Testis (tissue), 3 donors: ENCODE results near the gene DAB2IP. TPM values are rescaled to one million over a fixed set of nuclear protein-coding genes. Genes with fewer than 3 reads are reported as not detected.

Source experiments
- DNase-seq: peaks from one replicate; pipeline ENCODE4 v3.0.0-alpha.2; 2019
- H3K27ac ChIP-seq, 2 donors: fragments of 200-600 bp; sonication (generic); one replicate each; pipeline ENCODE4 v1.5.1; 2019
- H3K27me3 ChIP-seq: fragments of 200-600 bp; sonication (generic); one replicate; pipeline ENCODE4 v1.5.1; 2019
- H3K36me3 ChIP-seq: fragments of 200-600 bp; sonication (generic); one replicate; pipeline ENCODE4 v1.5.1; 2017; ENCODE audit warnings: low read depth; ENCODE audit errors: missing control alignments
- H3K4me1 ChIP-seq: fragments of 200-600 bp; sonication (generic); one replicate; pipeline ENCODE4 v1.5.1; 2019
- H3K4me3 ChIP-seq, 2 donors: fragments of 200-600 bp; sonication (generic); one replicate each; pipeline ENCODE4 v1.5.1; 2017 to 2019
- H3K9me3 ChIP-seq: fragments of 200-600 bp; sonication (generic); one replicate; pipeline ENCODE4 v1.5.1; 2017
- POLR2A ChIP-seq: fragments of 450-650 bp; IDR thresholded peaks from one replicate; pipeline ENCODE4 v1.6.1; 2017; ENCODE audit warnings: antibody characterized with exemption, mild to moderate bottlenecking, moderate library complexity
- WGBS, 2 donors: methylation state at CpG; one replicate each; pipeline ENCODE4 v1.1.5; 2018; 5-methylcytosine and 5-hydroxymethylcytosine counted together
- intact Hi-C: fragments of 100-400 bp; cut with DNase I; formaldehyde crosslinking; loops from one replicate; pipeline ENCODE4 v1.15.1; 2023; ENCODE audit warnings: low total_unique reads
- polyA plus RNA-seq: library from polyadenylated mRNA; stranded (reverse); fragments of 350-450 nt; fragmentation: Illumina TruSeq; extraction: RNeasy Lipid Tissue Mini Kit (QIAGEN cat#74804); gene quantifications from one replicate; pipeline ENCODE4 v1.2.3, GENCODE V29; 2014; ENCODE audit warnings: low read depth, low replicate concordance; ENCODE audit not compliant: insufficient read depth
- total RNA-seq, 2 donors: library from RNA; depleted of rRNA; stranded (reverse); fragments of >200 nt; gene quantifications; one replicate each; pipeline ENCODE4 v1.2.3, GENCODE V29; 2016
- TF ChIP-seq, protein P1 (sequence below), 3 experiments: fragments of 450-650 bp in 2 of 3; fragments of 200-600 bp in 1 of 3; sonication (generic) in 1 of 3; IDR thresholded peaks; one replicate each; pipeline ENCODE4 v1.5.1; 2016 to 2019; ENCODE audit warnings: antibody characterized with exemption in 3 of 3, mild to moderate bottlenecking in 2 of 3, moderate library complexity in 1 of 3

The DAB2IP gene
- total and polyA plus RNA-seq, 3 donors from 2014 or later, result 57.7 to 136 (median 102) TPM

DNA sequence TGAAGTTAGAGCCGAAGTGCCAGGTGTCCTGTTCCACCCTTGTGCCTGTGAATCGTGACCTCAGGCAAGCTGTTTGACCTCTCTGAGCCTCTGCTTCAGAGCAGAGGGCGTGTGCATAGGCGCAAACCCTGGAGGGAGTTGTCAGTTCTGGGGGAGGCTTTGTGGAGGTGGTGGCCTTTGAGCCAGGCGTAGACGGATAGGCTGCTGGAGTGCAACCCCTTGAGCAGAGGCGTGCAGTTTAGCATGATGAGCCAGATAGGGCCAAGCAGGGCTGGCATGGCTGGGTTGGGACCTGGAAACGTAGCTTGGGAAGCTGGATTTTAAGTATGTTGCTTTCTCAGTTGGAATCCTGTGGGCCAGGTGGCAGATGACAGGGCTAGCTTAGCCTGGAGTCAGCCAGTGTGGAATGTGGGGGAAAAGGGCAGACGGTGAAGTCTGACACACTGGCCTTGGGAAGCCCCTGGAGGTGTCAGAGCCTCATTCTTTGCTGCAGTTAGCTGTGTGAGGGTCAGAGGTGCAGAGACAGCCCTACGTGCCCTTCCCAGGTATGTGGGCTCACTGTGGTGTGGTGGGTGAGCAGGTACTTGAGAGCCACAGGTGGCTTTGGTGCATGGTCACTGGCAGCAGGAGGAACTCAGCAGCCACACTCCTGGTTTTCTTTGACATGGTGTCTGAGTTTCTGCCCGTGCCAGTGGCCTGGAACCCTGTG lies 93.4 kb downstream of the DAB2IP start:
- H3K36me3 ChIP-seq, result no peaks in the 10 kb centered on the region
- peak overlapping the region in 1 of 2 donors; percentile 68 for H3K4me3 ChIP-seq
- WGBS, 2 donors, result 44 to 60% methylated on average over 8 to 11 of the region's 11 CpGs
- DNase-seq, result peak; percentile 83
- H3K27me3 ChIP-seq, result no peaks in the 10 kb centered on the region
- TF ChIP-seq POLR2A, result no peak
- TF ChIP-seq, protein P1, sequence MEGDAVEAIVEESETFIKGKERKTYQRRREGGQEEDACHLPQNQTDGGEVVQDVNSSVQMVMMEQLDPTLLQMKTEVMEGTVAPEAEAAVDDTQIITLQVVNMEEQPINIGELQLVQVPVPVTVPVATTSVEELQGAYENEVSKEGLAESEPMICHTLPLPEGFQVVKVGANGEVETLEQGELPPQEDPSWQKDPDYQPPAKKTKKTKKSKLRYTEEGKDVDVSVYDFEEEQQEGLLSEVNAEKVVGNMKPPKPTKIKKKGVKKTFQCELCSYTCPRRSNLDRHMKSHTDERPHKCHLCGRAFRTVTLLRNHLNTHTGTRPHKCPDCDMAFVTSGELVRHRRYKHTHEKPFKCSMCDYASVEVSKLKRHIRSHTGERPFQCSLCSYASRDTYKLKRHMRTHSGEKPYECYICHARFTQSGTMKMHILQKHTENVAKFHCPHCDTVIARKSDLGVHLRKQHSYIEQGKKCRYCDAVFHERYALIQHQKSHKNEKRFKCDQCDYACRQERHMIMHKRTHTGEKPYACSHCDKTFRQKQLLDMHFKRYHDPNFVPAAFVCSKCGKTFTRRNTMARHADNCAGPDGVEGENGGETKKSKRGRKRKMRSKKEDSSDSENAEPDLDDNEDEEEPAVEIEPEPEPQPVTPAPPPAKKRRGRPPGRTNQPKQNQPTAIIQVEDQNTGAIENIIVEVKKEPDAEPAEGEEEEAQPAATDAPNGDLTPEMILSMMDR (IDR thresholded peaks at IDR 0.05), result no peak
- no peaks in the 10 kb centered on the region for H3K9me3 ChIP-seq
- H3K27ac ChIP-seq, result peak overlapping the region; percentile 89 to 95
- intact Hi-C loops, result no loop called here
- H3K4me1 ChIP-seq, result peaks cover 73% of the 10 kb centered on the region

DNA sequence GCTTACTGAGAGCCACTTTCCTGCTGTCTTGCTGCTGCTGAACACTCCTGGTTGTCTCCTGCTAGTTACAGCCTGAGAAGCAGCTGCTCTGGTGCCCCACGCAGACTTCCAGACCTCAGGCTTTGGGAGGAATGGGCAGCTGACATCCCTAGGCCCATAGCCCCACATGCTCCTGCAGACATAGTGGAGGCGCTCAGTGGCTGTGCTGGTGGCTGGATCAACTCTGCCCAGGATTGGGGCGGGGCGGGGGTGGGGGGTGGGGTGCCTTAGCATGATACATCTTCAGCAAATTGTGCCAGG lies 93.9 kb downstream of the DAB2IP start:
- 91 to 100% methylated on average over 1 to 4 of the region's 4 CpGs for WGBS, 2 donors
- intact Hi-C loops, result no loop called here
- H3K4me3 ChIP-seq, result no peak overlapping the region

DNA sequence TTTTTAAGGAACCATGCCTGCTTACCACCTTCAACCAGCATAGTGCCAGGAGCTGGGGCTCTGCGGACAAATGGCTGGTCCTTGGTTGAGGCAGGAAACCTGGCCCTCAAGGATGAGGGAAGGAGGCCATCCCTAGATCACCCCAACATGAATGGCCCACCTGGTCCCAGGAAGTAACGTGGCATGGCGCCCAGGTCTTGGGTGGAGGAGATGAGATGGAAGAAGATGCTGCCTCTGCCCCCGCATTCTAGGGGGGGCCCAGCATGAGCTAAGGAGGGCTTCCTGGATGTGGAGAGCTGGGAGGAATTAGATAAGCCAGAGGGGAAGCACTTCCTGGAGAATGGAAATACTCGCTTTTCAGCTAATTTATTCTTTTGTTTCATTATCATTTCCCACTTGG lies 95.0 kb downstream of the DAB2IP start:
- 81 to 92% methylated on average over 5 of the region's 5 CpGs for WGBS, 2 donors
- Histone ChIP-seq H3K27ac (peak overlapping the region; percentile 89 to 95), H3K4me3 (no peak overlapping the region), H3K27me3 (no peaks in the 10 kb centered on the region), H3K4me1 (peaks cover 81% of the 10 kb centered on the region), H3K36me3 (no peaks in the 10 kb centered on the region), H3K9me3 (no peaks in the 10 kb centered on the region)
- DNase-seq, result no peak
- TF ChIP-seq POLR2A, result no peak
- TF ChIP-seq, protein P1 (IDR thresholded peaks at IDR 0.05), result no peak
- intact Hi-C loops, result no loop called here

More for the DNA sequence above, 93.9 kb downstream of the DAB2IP start:
- no peaks in the 10 kb centered on the region for H3K9me3 ChIP-seq
- no peaks in the 10 kb centered on the region for H3K36me3 ChIP-seq
- no peak for TF ChIP-seq POLR2A
- TF ChIP-seq, protein P1 (IDR thresholded peaks at IDR 0.05), result no peak
- H3K27ac ChIP-seq, result peak overlapping the region; percentile 89 to 95
- H3K27me3 ChIP-seq, result no peaks in the 10 kb centered on the region
- peaks cover 73% of the 10 kb centered on the region for H3K4me1 ChIP-seq
- DNase-seq, result no peak

DNA sequence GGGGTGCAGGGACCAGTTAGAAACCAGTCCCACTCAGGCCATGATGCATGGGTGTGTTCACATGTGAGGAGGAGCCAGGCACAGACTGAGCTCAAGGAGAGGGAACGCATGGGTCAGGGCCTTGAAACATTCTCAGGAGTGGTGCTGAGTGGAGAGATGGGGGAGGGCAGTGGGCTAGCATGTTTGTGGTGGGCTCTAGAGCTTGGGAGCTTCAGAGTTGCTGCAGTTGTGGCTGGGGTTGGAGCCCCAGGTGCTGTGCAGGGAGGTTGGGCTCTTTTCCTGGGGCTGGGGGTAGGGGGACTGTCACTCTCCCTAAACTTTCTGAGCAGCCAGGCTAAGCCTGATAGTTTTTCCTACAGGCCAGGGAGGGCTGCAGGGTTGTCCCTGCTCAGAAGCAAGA lies 95.4 kb downstream of the DAB2IP start:
- intact Hi-C loops, result no loop called here
- no peaks in the 10 kb centered on the region for H3K27me3 ChIP-seq
- 6 to 50% methylated on average over 1 of the region's 1 CpG for WGBS, 2 donors
- no peaks in the 10 kb centered on the region for H3K9me3 ChIP-seq
- no peak for TF ChIP-seq POLR2A
- TF ChIP-seq, protein P1 (IDR thresholded peaks at IDR 0.05), result no peak
- peak overlapping the region in 1 of 2 donors; percentile 95 for H3K27ac ChIP-seq
- no peaks in the 10 kb centered on the region for H3K36me3 ChIP-seq
- H3K4me1 ChIP-seq, result peaks cover 82% of the 10 kb centered on the region
- DNase-seq, result peak; percentile 56
- no peak overlapping the region for H3K4me3 ChIP-seq

DNA sequence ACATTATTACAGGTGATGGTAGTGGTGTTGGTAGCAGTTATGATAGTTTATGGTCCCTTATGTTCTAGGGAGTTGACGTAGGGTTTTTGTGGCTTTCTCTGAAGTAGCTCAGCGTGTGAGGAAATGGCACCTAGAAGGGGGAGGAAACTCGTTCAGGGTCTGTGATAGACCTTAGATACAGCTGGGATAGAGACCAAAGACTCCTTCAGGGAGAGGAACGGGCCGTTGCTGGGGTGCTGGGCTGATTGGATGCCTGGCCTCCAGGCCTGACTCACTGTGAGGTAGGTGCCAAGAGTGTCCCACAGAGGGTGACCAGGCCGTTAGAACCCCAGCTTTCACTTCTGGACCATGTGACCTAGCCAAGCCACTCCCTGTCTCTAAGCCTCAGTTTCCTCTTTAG lies 96.6 kb downstream of the DAB2IP start:
- WGBS, 2 donors, result 40 to 43% methylated on average over 3 to 6 of the region's 6 CpGs
- intact Hi-C loops, result no loop called here

More for the DNA sequence above, 96.6 kb downstream of the DAB2IP start:
- H3K36me3 ChIP-seq, result no peaks in the 10 kb centered on the region
- H3K4me1 ChIP-seq, result peaks cover 82% of the 10 kb centered on the region
- H3K4me3 ChIP-seq, result no peak overlapping the region
- no peak for DNase-seq
- no peaks in the 10 kb centered on the region for H3K27me3 ChIP-seq
- TF ChIP-seq, protein P1 (IDR thresholded peaks at IDR 0.05), result no peak
- TF ChIP-seq POLR2A, result no peak
- peak overlapping the region; percentile 57 to 95 for H3K27ac ChIP-seq
- H3K9me3 ChIP-seq, result no peaks in the 10 kb centered on the region
